PC-3 (cell line): ENCODE results near the gene HOXC13. TPM values are rescaled to one million over a fixed set of nuclear protein-coding genes. Genes with fewer than 3 reads are reported as not detected.

Experiments
- ATAC-seq: fragments of 200-7000 bp; cut with Tn5 transposase; 2 replicates; pipeline ENCODE4 v1.9.1; 2020; ENCODE audit warnings: mild to moderate bottlenecking, moderate library complexity
- BruUV-seq: library from RNA; stranded (reverse); fragments of 400-500 nt; replicated peaks from 2 replicates; lab custom pipeline; 2021; lab: Mats Ljungman, UMichigan
- CTCF ChIA-PET: fragments of 300-600 bp; sonication (Branson Sonifier 250); formaldehyde crosslinking; loops from one replicate; lab custom pipeline; 2022; ENCODE audit warnings: antibody characterized with exemption; lab: Charles Lee
- POLR2A ChIA-PET: fragments of 300-600 bp; sonication (Branson Sonifier 250); formaldehyde crosslinking; loops from one replicate; lab custom pipeline; 2022; ENCODE audit warnings: antibody characterized with exemption; ENCODE audit not compliant: unreplicated experiment; lab: Charles Lee
- DNase-seq: peaks from one replicate; pipeline ENCODE4 v3.0.0-alpha.2; 2015
- H2AFZ ChIP-seq: fragments of 300-600 bp; sonication (generic); 2 replicates; pipeline ENCODE4 v1.6.0; 2016; ENCODE audit warnings: antibody characterized with exemption, low read length
- H3F3A ChIP-seq: fragments of 300-600 bp; sonication (generic); one replicate; pipeline ENCODE4 v1.6.0; 2017; ENCODE audit warnings: antibody characterized with exemption, low read length, control low read depth, mild to moderate bottlenecking; ENCODE audit not compliant: unreplicated experiment
- H3K27ac ChIP-seq: fragments of 300-600 bp; sonication (generic); 2 replicates; pipeline ENCODE4 v1.5.1; 2016; ENCODE audit warnings: mild to moderate bottlenecking, low read length
- H3K27me3 ChIP-seq: fragments of 300-600 bp; sonication (generic); 2 replicates; pipeline ENCODE4 v1.6.1; 2016; ENCODE audit warnings: low read length, mixed read lengths
- H3K36me3 ChIP-seq: fragments of 300-600 bp; sonication (generic); 2 replicates; pipeline ENCODE4 v1.6.1; 2016; ENCODE audit warnings: low read depth, mixed run types, low read length, mixed read lengths
- H3K4me1 ChIP-seq: fragments of 300-600 bp; sonication (generic); 2 replicates; pipeline ENCODE4 v1.5.1; 2016; ENCODE audit warnings: low read length; ENCODE audit not compliant: insufficient read depth
- H3K4me2 ChIP-seq: fragments of 300-600 bp; sonication (generic); 2 replicates; pipeline ENCODE4 v1.6.0; 2016; ENCODE audit warnings: low read length
- H3K4me3 ChIP-seq: fragments of 300-600 bp; sonication (generic); 2 replicates; pipeline ENCODE4 v1.5.1; 2016; ENCODE audit warnings: mild to moderate bottlenecking, low read length, mixed read lengths
- H3K79me2 ChIP-seq: fragments of 300-600 bp; sonication (generic); 2 replicates; pipeline ENCODE4 v1.6.1; 2017; ENCODE audit warnings: low read length, mixed read lengths
- H3K9ac ChIP-seq: fragments of 300-600 bp; sonication (generic); 2 replicates; pipeline ENCODE4 v1.6.0; 2016; ENCODE audit warnings: mild to moderate bottlenecking, low read length
- H3K9me2 ChIP-seq: fragments of 300-600 bp; sonication (generic); replicated peaks from 2 replicates; pipeline ENCODE4 v1.6.1; 2016; ENCODE audit warnings: mixed run types, low read length, mixed read lengths
- H3K9me3 ChIP-seq: fragments of 300-600 bp; sonication (generic); 2 replicates; pipeline ENCODE4 v1.6.1; 2016; ENCODE audit warnings: low read length, mixed read lengths
- H4K20me1 ChIP-seq: fragments of 300-600 bp; sonication (generic); 2 replicates; pipeline ENCODE4 v1.6.1; 2016; ENCODE audit warnings: low read length, mixed read lengths
- CTCF ChIP-seq: fragments of 300-600 bp; sonication (generic); conservative IDR thresholded peaks from 2 replicates; pipeline ENCODE4 v1.5.1; 2017; ENCODE audit warnings: antibody characterized with exemption, low read depth, mild to moderate bottlenecking, low read length
- EZH2 ChIP-seq: fragments of 300-600 bp; sonication (generic); IDR thresholded peaks from one replicate; pipeline ENCODE4 v1.6.1; 2017; ENCODE audit warnings: antibody characterized with exemption, mild to moderate bottlenecking, low read length; ENCODE audit not compliant: unreplicated experiment
- EZH2phosphoT487 ChIP-seq: fragments of 300-600 bp; sonication (generic); IDR thresholded peaks from 2 replicates; pipeline ENCODE4 v1.6.1; 2018; ENCODE audit warnings: mild to moderate bottlenecking, antibody characterized with exemption, low read length, borderline replicate concordance
- intact Hi-C: fragments of 100-400 bp; cut with micrococcal nuclease; formaldehyde crosslinking; loops from 2 replicates; pipeline ENCODE4 v1.9.0; 2023
- total RNA-seq: library from RNA; depleted of rRNA; stranded (reverse); fragments of >200 nt; gene quantifications from 2 replicates; pipeline ENCODE4 v1.2.3, GENCODE V29; 2014

HOXC13 gene
- total RNA-seq, 1 experiment from 2014 or later, result 9.0 TPM

GRCh38 chr12:53927220-53928029 lies 11.2 kb upstream of the HOXC13 start:
- TF ChIP-seq EZH2phosphoT487 (no peak), CTCF (no peak), EZH2 (no peak)

DNA sequence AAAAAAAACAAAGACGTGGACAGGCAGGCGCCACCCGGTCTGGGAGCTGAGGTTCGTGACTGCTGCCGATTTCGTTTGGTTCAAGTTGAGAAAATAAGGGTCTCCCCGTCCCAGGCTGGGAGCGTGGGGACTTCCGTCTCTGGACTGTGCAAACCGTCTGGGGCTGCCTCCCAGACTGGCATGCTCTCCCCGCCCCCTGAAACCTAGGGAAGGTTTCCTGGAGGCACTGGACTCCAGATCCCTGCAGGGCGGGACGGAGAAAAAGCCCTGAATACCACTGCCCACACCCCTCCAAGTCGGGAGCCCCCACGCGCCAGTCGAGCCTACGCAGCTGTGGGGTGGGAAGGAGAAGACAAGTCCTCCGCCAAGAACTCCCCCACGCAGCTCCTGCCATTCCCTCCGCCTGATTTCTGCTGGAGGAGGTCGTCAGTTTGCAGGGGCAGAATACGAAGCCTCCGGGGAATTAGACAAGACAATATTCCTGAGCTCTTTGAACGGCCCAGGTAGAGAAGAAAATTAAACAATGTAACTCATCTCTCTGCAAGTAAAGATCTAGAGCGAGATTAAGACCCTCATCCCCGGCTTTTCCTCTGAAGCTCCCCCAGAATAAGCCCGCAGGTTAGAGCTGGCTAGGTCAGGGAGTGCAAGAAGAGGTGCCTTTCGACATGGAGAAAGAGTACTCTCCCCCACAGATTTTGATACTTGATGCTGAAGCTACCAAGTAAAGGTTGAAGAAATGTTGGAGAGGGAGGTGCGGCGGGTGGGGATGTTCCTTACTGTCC lies 10.4 kb upstream of the HOXC13 start:
- Histone ChIP-seq H3K27me3 (peaks cover 19% of the 10 kb centered on the region), H3K4me1 (no peaks in the 10 kb centered on the region; the same call in 1 of the 2 replicates), H3K9me3 (no peaks in the 10 kb centered on the region), H3K9ac (no peak overlapping the region), H4K20me1 (no peaks in the 10 kb centered on the region), H3F3A (no peaks in the 10 kb centered on the region), H3K4me3 (no peak overlapping the region), H3K9me2 (no peaks in the 10 kb centered on the region), H3K79me2 (no peaks in the 10 kb centered on the region), H3K4me2 (no peak overlapping the region), H2AFZ (no peak overlapping the region), H3K36me3 (no peaks in the 10 kb centered on the region), H3K27ac (no peak overlapping the region)
- POLR2A ChIA-PET, result no interaction called here
- intact Hi-C loops, result no loop called here
- DNase-seq (no peak), ATAC-seq (no peak)
- no TSS peak for BruUV-seq
- CTCF ChIA-PET, result no interaction called here
- no peak for TF ChIP-seq EZH2phosphoT487
- no peak for TF ChIP-seq EZH2
- no peak for TF ChIP-seq CTCF

More at GRCh38 chr12:53927220-53928029, 11.2 kb upstream of the HOXC13 start:
- Histone ChIP-seq H3K4me3 (no peak overlapping the region), H3K9me3 (no peaks in the 10 kb centered on the region), H3F3A (no peaks in the 10 kb centered on the region), H3K27ac (no peak overlapping the region), H2AFZ (no peak overlapping the region), H3K9ac (no peak overlapping the region), H3K4me1 (no peaks in the 10 kb centered on the region; the same call in 1 of the 2 replicates), H3K9me2 (no peaks in the 10 kb centered on the region), H3K36me3 (no peaks in the 10 kb centered on the region), H3K4me2 (no peak overlapping the region), H3K27me3 (peaks cover 19% of the 10 kb centered on the region), H3K79me2 (no peaks in the 10 kb centered on the region), H4K20me1 (no peaks in the 10 kb centered on the region)
- CTCF ChIA-PET, result no interaction called here
- ATAC-seq, result no peak
- no TSS peak for BruUV-seq
- intact Hi-C loops, result no loop called here
- POLR2A ChIA-PET, result no interaction called here
- no peak for DNase-seq
